Body of pancreas (tissue), 4 donors: ENCODE results near the gene WDR83.

Experiments used
- POLR2A ChIP-seq, 3 donors: fragments of 450-650 bp; IDR thresholded peaks; one replicate each; pipeline ENCODE4 v1.6.1; 2016; ENCODE audit warnings: antibody characterized with exemption in 3 of 3, mild to moderate bottlenecking in 2 of 3
- TF ChIP-seq, protein P1 (sequence below), 7 experiments: fragments of 450-650 bp in 4 of 7; fragments of 200-600 bp in 3 of 7; sonication (generic) in 3 of 7; IDR thresholded peaks; one replicate each; pipeline ENCODE4 v1.5.1; 2016 to 2019; ENCODE audit warnings: antibody characterized with exemption in 7 of 7

- TF ChIP-seq, protein P1, sequence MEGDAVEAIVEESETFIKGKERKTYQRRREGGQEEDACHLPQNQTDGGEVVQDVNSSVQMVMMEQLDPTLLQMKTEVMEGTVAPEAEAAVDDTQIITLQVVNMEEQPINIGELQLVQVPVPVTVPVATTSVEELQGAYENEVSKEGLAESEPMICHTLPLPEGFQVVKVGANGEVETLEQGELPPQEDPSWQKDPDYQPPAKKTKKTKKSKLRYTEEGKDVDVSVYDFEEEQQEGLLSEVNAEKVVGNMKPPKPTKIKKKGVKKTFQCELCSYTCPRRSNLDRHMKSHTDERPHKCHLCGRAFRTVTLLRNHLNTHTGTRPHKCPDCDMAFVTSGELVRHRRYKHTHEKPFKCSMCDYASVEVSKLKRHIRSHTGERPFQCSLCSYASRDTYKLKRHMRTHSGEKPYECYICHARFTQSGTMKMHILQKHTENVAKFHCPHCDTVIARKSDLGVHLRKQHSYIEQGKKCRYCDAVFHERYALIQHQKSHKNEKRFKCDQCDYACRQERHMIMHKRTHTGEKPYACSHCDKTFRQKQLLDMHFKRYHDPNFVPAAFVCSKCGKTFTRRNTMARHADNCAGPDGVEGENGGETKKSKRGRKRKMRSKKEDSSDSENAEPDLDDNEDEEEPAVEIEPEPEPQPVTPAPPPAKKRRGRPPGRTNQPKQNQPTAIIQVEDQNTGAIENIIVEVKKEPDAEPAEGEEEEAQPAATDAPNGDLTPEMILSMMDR (IDR thresholded peaks at IDR 0.05): no peak
- TF ChIP-seq POLR2A (IDR thresholded peaks at IDR 0.05): peak; percentile 24 to 73 (median 71)
Measured at GRCh38 chr19:12696366-12697335, 30.0 kb downstream of the WDR83 start, which contains the start of gene FBXW9.
